ENCODE data around the gene CDC7. TPM values are rescaled to one million over a fixed set of nuclear protein-coding genes. Genes with fewer than 3 reads are reported as not detected.

CDC7 gene
- total RNA-seq, 1 experiment from 2014 or later: 49.9 TPM

GRCh38 chr1:91487469-91487868 lies 13.2 kb upstream of the CDC7 start:
- Mint-ChIP-seq H3K4me3 (no peak overlapping the region), H3K36me3 (peaks cover 24% of the 10 kb centered on the region), H3K27me3 (ENCODE audit: low read depth) (no peaks in the 10 kb centered on the region), H3K9me3 (peaks cover 35% of the 10 kb centered on the region), H3K27ac (no peak overlapping the region), H3K4me1 (no peaks in the 10 kb centered on the region)
- ChIA-PET POLR2A (no interaction called here), CTCF (interaction anchor here (0.5 to 0.7 kb wide), 2 partner anchors 12 to 786 kb away, joined by 3 to 4 read pairs; no protein-coding TSS in a partner anchor)
- ATAC-seq: no peak
- DNase-seq (ENCODE audit: low spot score): no peak
- no peak for TF ChIP-seq NFYB (CRISPR knock-in tag; conservative IDR thresholded peaks at IDR 0.05; ENCODE audit: low read depth)
- no peak for TF ChIP-seq NR2C2 (CRISPR knock-in tag; IDR thresholded peaks at IDR 0.05)
- no peak for TF ChIP-seq GABPB1 (CRISPR knock-in tag; IDR thresholded peaks at IDR 0.05)
- TF ChIP-seq ATF1 (CRISPR knock-in tag; IDR thresholded peaks at IDR 0.05): no peak
- no peak for TF ChIP-seq TP53 (CRISPR knock-in tag; IDR thresholded peaks at IDR 0.05)
- TF ChIP-seq, protein P1, sequence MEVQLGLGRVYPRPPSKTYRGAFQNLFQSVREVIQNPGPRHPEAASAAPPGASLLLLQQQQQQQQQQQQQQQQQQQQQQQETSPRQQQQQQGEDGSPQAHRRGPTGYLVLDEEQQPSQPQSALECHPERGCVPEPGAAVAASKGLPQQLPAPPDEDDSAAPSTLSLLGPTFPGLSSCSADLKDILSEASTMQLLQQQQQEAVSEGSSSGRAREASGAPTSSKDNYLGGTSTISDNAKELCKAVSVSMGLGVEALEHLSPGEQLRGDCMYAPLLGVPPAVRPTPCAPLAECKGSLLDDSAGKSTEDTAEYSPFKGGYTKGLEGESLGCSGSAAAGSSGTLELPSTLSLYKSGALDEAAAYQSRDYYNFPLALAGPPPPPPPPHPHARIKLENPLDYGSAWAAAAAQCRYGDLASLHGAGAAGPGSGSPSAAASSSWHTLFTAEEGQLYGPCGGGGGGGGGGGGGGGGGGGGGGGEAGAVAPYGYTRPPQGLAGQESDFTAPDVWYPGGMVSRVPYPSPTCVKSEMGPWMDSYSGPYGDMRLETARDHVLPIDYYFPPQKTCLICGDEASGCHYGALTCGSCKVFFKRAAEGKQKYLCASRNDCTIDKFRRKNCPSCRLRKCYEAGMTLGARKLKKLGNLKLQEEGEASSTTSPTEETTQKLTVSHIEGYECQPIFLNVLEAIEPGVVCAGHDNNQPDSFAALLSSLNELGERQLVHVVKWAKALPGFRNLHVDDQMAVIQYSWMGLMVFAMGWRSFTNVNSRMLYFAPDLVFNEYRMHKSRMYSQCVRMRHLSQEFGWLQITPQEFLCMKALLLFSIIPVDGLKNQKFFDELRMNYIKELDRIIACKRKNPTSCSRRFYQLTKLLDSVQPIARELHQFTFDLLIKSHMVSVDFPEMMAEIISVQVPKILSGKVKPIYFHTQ (CRISPR knock-in tag; IDR thresholded peaks at IDR 0.05): no peak
- no peak for TF ChIP-seq GTF2I (CRISPR knock-in tag; conservative IDR thresholded peaks at IDR 0.05)

- no peaks in the 10 kb centered on the region for H3K4me1 Mint-ChIP-seq
- ATAC-seq (no peak), DNase-seq (ENCODE audit: low spot score) (no peak)
- no peaks in the 10 kb centered on the region for H3K27me3 Mint-ChIP-seq (ENCODE audit: low read depth)
- no peak overlapping the region for H3K4me3 Mint-ChIP-seq
- no peak overlapping the region for H3K27ac Mint-ChIP-seq
- ChIA-PET CTCF (no interaction called here), POLR2A (no interaction called here)
- 0 out of 2 replicates have a peak, but pooled peaks cover 7% of the 10 kb centered on the region for H3K9me3 Mint-ChIP-seq
- H3K36me3 Mint-ChIP-seq: no peaks in the 10 kb centered on the region
- no peak for TF ChIP-seq MLX (CRISPR knock-in tag; IDR thresholded peaks at IDR 0.05)
- no peak for TF ChIP-seq NFE2L1 (CRISPR knock-in tag; IDR thresholded peaks at IDR 0.05)
- no peak for TF ChIP-seq HMGA2 (CRISPR knock-in tag; IDR thresholded peaks at IDR 0.05)
- TF ChIP-seq, protein P2, sequence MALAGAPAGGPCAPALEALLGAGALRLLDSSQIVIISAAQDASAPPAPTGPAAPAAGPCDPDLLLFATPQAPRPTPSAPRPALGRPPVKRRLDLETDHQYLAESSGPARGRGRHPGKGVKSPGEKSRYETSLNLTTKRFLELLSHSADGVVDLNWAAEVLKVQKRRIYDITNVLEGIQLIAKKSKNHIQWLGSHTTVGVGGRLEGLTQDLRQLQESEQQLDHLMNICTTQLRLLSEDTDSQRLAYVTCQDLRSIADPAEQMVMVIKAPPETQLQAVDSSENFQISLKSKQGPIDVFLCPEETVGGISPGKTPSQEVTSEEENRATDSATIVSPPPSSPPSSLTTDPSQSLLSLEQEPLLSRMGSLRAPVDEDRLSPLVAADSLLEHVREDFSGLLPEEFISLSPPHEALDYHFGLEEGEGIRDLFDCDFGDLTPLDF (CRISPR knock-in tag; IDR thresholded peaks at IDR 0.05): no peak
- TF ChIP-seq ETV6 (CRISPR knock-in tag; IDR thresholded peaks at IDR 0.05): no peak
- TF ChIP-seq ATF6 (CRISPR knock-in tag; IDR thresholded peaks at IDR 0.05): no peak
- no peak for TF ChIP-seq ARID4B (CRISPR knock-in tag; IDR thresholded peaks at IDR 0.05; ENCODE audit: borderline replicate concordance)
- no peak for TF ChIP-seq ATF3 (CRISPR knock-in tag; conservative IDR thresholded peaks at IDR 0.05)
- TF ChIP-seq ZNF396 (CRISPR knock-in tag; IDR thresholded peaks at IDR 0.05; ENCODE audit: borderline replicate concordance): no peak
- TF ChIP-seq ZNF138 (CRISPR knock-in tag; conservative IDR thresholded peaks at IDR 0.05): no peak
- TF ChIP-seq, protein P3, sequence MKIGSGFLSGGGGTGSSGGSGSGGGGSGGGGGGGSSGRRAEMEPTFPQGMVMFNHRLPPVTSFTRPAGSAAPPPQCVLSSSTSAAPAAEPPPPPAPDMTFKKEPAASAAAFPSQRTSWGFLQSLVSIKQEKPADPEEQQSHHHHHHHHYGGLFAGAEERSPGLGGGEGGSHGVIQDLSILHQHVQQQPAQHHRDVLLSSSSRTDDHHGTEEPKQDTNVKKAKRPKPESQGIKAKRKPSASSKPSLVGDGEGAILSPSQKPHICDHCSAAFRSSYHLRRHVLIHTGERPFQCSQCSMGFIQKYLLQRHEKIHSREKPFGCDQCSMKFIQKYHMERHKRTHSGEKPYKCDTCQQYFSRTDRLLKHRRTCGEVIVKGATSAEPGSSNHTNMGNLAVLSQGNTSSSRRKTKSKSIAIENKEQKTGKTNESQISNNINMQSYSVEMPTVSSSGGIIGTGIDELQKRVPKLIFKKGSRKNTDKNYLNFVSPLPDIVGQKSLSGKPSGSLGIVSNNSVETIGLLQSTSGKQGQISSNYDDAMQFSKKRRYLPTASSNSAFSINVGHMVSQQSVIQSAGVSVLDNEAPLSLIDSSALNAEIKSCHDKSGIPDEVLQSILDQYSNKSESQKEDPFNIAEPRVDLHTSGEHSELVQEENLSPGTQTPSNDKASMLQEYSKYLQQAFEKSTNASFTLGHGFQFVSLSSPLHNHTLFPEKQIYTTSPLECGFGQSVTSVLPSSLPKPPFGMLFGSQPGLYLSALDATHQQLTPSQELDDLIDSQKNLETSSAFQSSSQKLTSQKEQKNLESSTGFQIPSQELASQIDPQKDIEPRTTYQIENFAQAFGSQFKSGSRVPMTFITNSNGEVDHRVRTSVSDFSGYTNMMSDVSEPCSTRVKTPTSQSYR (CRISPR knock-in tag; IDR thresholded peaks at IDR 0.05): no peak
- no peak for TF ChIP-seq RELA (CRISPR knock-in tag; IDR thresholded peaks at IDR 0.05; ENCODE audit: borderline replicate concordance)
- TF ChIP-seq, protein P4, sequence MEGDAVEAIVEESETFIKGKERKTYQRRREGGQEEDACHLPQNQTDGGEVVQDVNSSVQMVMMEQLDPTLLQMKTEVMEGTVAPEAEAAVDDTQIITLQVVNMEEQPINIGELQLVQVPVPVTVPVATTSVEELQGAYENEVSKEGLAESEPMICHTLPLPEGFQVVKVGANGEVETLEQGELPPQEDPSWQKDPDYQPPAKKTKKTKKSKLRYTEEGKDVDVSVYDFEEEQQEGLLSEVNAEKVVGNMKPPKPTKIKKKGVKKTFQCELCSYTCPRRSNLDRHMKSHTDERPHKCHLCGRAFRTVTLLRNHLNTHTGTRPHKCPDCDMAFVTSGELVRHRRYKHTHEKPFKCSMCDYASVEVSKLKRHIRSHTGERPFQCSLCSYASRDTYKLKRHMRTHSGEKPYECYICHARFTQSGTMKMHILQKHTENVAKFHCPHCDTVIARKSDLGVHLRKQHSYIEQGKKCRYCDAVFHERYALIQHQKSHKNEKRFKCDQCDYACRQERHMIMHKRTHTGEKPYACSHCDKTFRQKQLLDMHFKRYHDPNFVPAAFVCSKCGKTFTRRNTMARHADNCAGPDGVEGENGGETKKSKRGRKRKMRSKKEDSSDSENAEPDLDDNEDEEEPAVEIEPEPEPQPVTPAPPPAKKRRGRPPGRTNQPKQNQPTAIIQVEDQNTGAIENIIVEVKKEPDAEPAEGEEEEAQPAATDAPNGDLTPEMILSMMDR (IDR thresholded peaks at IDR 0.05): no peak
These were observed 10.2 kb upstream of the CDC7 start for GRCh38 chr1:91490501-91490900.

Measured in WTC11 (cell line).